ENCODE measurements around the gene PHACTR1. TPM values are rescaled to one million over a fixed set of nuclear protein-coding genes. Genes with fewer than 3 reads are reported as not detected.

PHACTR1 gene
- total and polyA plus RNA-seq, 12 donors = 6.3 to 150 (median 79.9) TPM

DNA sequence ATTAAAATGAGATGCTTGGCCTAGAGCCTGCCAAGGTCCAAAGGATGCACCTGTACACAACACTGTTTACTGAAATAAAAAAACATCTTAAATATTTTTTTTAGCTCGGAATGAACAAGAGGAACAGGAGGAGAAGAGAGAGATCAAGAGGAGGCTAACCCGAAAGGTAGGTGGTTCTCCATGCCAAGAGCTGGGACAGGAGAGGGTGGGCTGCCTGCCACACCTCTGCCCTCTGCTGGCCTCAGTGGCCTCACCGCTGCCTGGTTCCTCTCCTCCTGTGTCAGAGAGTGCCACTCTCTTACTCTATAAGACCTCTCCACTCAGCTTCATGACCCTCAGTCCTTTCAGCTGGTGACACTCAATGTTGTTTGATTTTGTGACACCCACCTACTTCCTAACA, 561.6 kb downstream of the PHACTR1 start:
- DNase-seq (no peak), ATAC-seq (peak in 2 of 8 donors; percentile 35 to 48)
- H3K27me3 ChIP-seq = no peaks in the 10 kb centered on the region
- intact Hi-C loops (cut with DNase I) = no loop called here
- peaks cover 0 to 20% (median 0%) of the 10 kb centered on the region in 9 donors for H3K4me1 ChIP-seq
- no peaks in the 10 kb centered on the region for H3K9me3 ChIP-seq
- H3K4me3 ChIP-seq = no peak overlapping the region
- peaks cover 0 to 54% (median 6%) of the 10 kb centered on the region in 9 donors for H3K36me3 ChIP-seq
- WGBS, 2 donors = 56 to 68% methylated on average over 3 of the region's 3 CpGs
- TF ChIP-seq CTCF (IDR thresholded peaks at IDR 0.05) = peak in 4 of 9 donors; percentile 14 to 44 (median 34)
- H3K27ac ChIP-seq = no peak overlapping the region

- DNase-seq (no peak), ATAC-seq (no peak)
- intact Hi-C loops (cut with DNase I) = no loop called here
- no peak for TF ChIP-seq CTCF (IDR thresholded peaks at IDR 0.05)
- Histone ChIP-seq H3K27me3 (no peaks in the 10 kb centered on the region), H3K4me1 (peaks cover 0 to 12% (median 0%) of the 10 kb centered on the region in 9 donors), H3K9me3 (no peaks in the 10 kb centered on the region), H3K4me3 (no peak overlapping the region), H3K36me3 (peaks cover 0 to 62% (median 6%) of the 10 kb centered on the region in 9 donors), H3K27ac (no peak overlapping the region)
- WGBS, 2 donors = 42 to 58% methylated on average over 4 of the region's 4 CpGs
Measured at GRCh38 chr6:13278991-13279390, 562.4 kb downstream of the PHACTR1 start.

DNA sequence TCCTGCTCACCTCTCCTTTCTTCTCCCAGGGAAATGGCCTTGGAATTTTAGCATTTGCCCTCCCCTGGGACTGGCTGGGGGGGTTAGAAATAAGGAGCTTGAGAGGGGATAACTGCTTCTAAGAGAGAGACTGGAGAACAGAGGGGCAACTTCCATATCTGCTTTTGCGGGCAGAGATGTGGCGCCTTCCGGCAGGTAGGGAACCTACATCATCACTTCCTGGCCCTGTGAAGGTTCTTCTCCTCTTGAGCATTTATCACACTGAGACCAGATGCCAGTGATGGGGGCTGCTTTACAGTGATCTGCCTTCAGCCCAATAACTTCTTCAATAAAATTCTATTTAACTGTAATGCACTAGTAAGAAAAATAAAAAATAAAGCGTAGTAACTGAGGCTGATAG, 563.7 kb downstream of the PHACTR1 start:
- Histone ChIP-seq H3K4me1 (peaks cover 0 to 6% (median 0%) of the 10 kb centered on the region in 9 donors), H3K4me3 (no peak overlapping the region), H3K36me3 (peaks cover 0 to 74% (median 11%) of the 10 kb centered on the region in 9 donors), H3K27me3 (no peaks in the 10 kb centered on the region), H3K9me3 (no peaks in the 10 kb centered on the region), H3K27ac (no peak overlapping the region)
- ATAC-seq (no peak), DNase-seq (no peak)
- intact Hi-C loops (cut with DNase I) = loop anchor here in 1 of 10 donors (10.0 kb wide), 1 partner anchor 85 kb away; no protein-coding TSS in a partner anchor
- no peak for TF ChIP-seq CTCF (IDR thresholded peaks at IDR 0.05)
- WGBS, 2 donors = 74 to 78% methylated on average over 4 of the region's 4 CpGs

DNA sequence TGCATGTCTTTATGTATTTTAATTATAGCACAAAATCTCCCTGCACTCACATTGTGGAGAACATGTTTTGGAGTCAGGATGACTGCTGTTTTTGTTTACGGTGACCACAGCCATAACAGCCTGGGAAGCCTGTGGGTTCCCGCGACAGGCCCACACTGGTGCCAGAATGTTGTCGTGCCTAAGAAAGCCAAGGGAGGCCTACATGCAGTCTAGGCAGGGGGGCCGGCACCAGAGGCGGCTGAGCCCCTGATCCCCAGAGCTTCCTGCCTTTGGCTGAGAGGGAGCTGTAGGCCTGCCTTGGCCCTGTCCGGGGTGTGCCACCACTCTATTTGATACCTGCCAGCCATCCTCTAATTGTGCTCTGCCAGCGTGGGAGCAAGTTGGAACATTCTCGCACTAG, 565.1 kb downstream of the PHACTR1 start:
- DNase-seq = no peak
- no peak for TF ChIP-seq CTCF (IDR thresholded peaks at IDR 0.05)
- Histone ChIP-seq H3K27ac (no peak overlapping the region), H3K9me3 (peaks cover 0 to 8% (median under 1%) of the 10 kb centered on the region in 11 donors), H3K27me3 (no peaks in the 10 kb centered on the region), H3K4me3 (no peak overlapping the region), H3K36me3 (peaks cover 0 to 88% (median 15%) of the 10 kb centered on the region in 9 donors), H3K4me1 (peaks cover 0 to 10% (median 0%) of the 10 kb centered on the region in 9 donors)
- 69 to 72% methylated on average over 9 of the region's 9 CpGs for WGBS, 2 donors
- ATAC-seq = peak in 2 of 8 donors; percentile 32 to 76
- intact Hi-C loops (cut with DNase I) = loop anchor here in 1 of 10 donors (10.0 kb wide), 1 partner anchor 87 kb away; no protein-coding TSS in a partner anchor
